HFFc6 (cell line): Measurements from ENCODE around the gene RPS6KC1. TPM values are rescaled to one million over a fixed set of nuclear protein-coding genes. Genes with fewer than 3 reads are reported as not detected.

Source experiments
- DNase-seq: peaks from one replicate; pipeline ENCODE4 v3.0.0-alpha.2; 2018
- H3K27ac Mint-ChIP-seq: 2 replicates; pipeline ENCODE4 v1.8.0; 2020; ENCODE audit warnings: mild to moderate bottlenecking, mixed read lengths
- H3K27me3 Mint-ChIP-seq: 2 replicates; pipeline ENCODE4 v1.8.0; 2021; ENCODE audit warnings: mild to moderate bottlenecking, moderate library complexity, mixed read lengths; ENCODE audit not compliant: insufficient read depth
- H3K36me3 Mint-ChIP-seq: 2 replicates; pipeline ENCODE4 v1.8.0; 2021; ENCODE audit warnings: low read depth, mixed read lengths
- H3K4me1 Mint-ChIP-seq: 2 replicates; pipeline ENCODE4 v1.8.0; 2020; ENCODE audit warnings: low read depth, mixed read lengths
- H3K4me3 Mint-ChIP-seq: 2 replicates; pipeline ENCODE4 v1.8.0; 2020; ENCODE audit warnings: mild to moderate bottlenecking, moderate library complexity, mixed read lengths
- H3K9me3 Mint-ChIP-seq: 2 replicates; pipeline ENCODE4 v1.8.0; 2020; ENCODE audit warnings: mild to moderate bottlenecking, mixed read lengths
- total RNA-seq, 6 experiments: library from RNA; stranded (reverse); fragmentation: NEBNext Ultra II Directional; extraction: Animal tissue kit (Norgen Biotek cat#: 25700); gene quantifications; 2 replicates in 1 of 6; 3 replicates in 5 of 6; pipeline ENCODE4 v1.2.3, GENCODE V29; 2021
- TF ChIP-seq, protein P1 (sequence below): fragments of 200-600 bp; sonication (generic); IDR thresholded peaks from 2 replicates; pipeline ENCODE4 v1.5.0; 2021; ENCODE audit warnings: antibody characterized with exemption, mild to moderate bottlenecking

RPS6KC1 gene
- total RNA-seq, 6 experiments from 2014 or later: 15.6 to 18.3 (median 17.3) TPM

DNA sequence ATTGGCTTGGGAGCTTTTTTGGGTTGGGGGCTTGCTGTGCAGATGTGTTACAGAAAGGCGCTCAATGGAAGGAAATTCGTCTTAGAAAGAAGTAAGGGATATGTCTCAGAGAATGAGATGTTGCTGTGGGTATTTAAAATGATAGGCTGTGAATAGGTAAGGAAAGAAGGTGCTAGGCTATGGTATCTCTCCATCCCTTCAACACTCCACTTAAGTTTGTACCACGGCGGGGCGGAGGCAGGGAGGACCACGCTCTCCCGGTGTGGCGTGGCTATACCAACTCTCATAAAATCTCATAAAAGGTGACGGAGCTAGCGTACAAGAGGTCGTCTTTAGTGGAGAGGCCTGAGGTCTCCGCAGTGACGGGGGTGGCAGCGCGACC lies 305 bp upstream of the RPS6KC1 start:
- Mint-ChIP-seq H3K27me3 (no peaks in the 10 kb centered on the region; the same call in 1 of the 2 replicates), H3K9me3 (no peaks in the 10 kb centered on the region; the same call in 1 of the 2 replicates), H3K27ac (peak overlapping the region; percentile 85), H3K4me3 (peak overlapping the region; percentile 96), H3K36me3 (peaks cover 10% of the 10 kb centered on the region), H3K4me1 (peaks cover 54% of the 10 kb centered on the region)
- TF ChIP-seq, protein P1, sequence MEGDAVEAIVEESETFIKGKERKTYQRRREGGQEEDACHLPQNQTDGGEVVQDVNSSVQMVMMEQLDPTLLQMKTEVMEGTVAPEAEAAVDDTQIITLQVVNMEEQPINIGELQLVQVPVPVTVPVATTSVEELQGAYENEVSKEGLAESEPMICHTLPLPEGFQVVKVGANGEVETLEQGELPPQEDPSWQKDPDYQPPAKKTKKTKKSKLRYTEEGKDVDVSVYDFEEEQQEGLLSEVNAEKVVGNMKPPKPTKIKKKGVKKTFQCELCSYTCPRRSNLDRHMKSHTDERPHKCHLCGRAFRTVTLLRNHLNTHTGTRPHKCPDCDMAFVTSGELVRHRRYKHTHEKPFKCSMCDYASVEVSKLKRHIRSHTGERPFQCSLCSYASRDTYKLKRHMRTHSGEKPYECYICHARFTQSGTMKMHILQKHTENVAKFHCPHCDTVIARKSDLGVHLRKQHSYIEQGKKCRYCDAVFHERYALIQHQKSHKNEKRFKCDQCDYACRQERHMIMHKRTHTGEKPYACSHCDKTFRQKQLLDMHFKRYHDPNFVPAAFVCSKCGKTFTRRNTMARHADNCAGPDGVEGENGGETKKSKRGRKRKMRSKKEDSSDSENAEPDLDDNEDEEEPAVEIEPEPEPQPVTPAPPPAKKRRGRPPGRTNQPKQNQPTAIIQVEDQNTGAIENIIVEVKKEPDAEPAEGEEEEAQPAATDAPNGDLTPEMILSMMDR: no peak
- no peak for DNase-seq

DNA sequence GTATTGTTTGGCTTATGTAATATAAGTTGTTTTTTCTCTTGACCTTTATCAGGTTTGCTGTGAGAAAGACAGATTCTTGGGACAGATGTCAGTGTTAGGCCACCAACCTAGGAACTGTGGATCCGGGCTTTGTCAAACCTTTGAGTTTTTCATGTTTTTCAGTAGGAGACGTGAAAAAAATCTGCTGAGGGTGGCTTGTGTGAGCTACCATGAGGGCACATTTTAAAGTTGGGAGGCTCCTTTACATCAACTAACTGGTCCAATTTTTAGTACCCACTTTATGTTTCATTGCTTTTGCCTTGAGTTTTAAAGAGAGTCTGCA lies 801 bp downstream of the RPS6KC1 start:
- no peaks in the 10 kb centered on the region; the same call in 1 of the 2 replicates for H3K9me3 Mint-ChIP-seq
- H3K4me1 Mint-ChIP-seq: peaks cover 57% of the 10 kb centered on the region
- H3K36me3 Mint-ChIP-seq: peaks cover 10% of the 10 kb centered on the region
- TF ChIP-seq, protein P1: no peak
- DNase-seq: no peak
- no peaks in the 10 kb centered on the region; the same call in 1 of the 2 replicates for H3K27me3 Mint-ChIP-seq
- peak overlapping the region; percentile 85 for H3K27ac Mint-ChIP-seq
- peak overlapping the region; percentile 96 for H3K4me3 Mint-ChIP-seq

DNA sequence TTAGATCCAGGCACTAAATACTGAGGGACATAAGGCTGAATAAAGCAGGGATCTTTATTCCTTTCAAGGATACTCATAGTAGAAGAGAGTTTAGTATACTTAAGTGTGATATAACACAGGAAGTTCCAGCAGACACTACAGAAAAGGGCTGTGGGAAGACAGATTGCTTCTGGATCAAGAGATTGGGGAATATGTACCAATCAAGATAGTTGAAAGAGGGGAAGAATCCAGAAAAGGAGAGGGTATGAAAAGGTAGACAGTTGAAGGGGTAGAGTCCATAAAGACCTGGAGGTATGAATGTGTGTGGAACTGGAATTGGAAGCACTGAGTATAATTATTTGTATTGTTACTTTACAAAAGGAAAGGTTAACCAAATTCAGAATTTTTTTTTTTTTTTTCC lies 2.4 kb downstream of the RPS6KC1 start:
- TF ChIP-seq, protein P1: no peak
- H3K4me3 Mint-ChIP-seq: no peak overlapping the region
- H3K27me3 Mint-ChIP-seq: no peaks in the 10 kb centered on the region

DNA sequence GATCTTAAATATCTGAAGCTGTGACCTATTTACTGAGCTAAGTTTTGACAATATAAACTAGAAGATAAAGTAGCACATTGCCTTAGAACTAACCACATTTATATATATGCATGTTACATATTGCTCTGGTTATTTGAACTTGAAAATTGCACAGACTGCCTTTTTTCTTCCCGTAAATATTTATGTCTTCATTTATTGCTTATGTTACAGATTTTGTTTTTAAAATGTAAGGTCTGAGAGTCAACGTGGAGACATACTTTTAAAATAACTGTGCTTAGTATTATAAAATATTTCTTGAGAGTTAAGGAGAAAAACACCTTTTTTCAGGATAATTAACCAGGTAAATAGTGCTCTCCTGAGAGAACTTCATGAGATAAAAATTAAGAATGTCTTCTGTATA lies 3.1 kb downstream of the RPS6KC1 start:
- DNase-seq: no peak
- H3K27me3 Mint-ChIP-seq: no peaks in the 10 kb centered on the region
- TF ChIP-seq, protein P1: no peak

More for the DNA sequence above, 2.4 kb downstream of the RPS6KC1 start:
- H3K4me1 Mint-ChIP-seq: peaks cover 52% of the 10 kb centered on the region
- DNase-seq: no peak
- H3K36me3 Mint-ChIP-seq: peaks cover 10% of the 10 kb centered on the region
- H3K9me3 Mint-ChIP-seq: no peaks in the 10 kb centered on the region; the same call in 1 of the 2 replicates
- H3K27ac Mint-ChIP-seq: peak overlapping the region; percentile 14; the same call in 1 of the 2 replicates

DNA sequence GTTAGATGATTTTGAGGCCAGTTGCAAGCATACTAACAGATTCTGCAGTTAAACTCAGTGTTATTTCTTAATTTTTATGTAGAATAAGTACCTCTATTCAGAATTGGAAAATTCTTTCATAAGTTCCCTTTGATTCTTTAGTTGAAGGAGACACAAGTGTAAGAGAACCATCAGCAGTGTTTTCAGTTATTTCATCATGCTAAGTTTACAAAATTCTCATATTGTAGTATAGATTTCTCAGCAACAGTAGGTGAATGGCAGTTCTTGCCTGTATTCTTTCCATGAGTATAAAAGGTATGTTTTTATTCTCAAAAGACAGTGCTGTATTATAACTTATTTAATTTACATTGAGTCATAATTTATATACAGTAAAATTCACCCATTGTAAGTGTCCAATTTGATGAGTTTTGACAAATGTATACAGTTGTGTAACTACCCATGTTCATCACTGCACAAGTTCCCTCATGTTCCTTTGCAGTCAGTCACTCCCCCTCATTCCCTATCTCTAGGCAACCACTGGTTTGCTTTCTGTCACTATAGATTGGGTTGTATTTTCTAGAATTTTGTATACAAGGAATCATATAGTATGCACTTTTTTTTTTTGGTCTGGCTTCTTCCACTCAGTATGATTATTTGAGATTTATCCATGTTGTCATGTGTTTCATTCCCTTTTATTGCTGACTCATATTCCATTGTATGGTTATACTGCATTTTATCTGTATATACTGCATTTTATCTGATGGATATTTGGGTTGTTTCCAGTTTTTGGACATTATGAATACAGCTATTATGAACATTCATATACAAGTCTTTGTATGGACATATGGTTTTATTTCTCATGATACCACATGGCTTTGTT lies 3.9 kb downstream of the RPS6KC1 start:
- TF ChIP-seq, protein P1: no peak
- no peaks in the 10 kb centered on the region for H3K27me3 Mint-ChIP-seq
- DNase-seq: no peak
- no peak overlapping the region for H3K4me3 Mint-ChIP-seq
- H3K27ac Mint-ChIP-seq: peak overlapping the region; percentile 33; the same call in 1 of the 2 replicates
- no peaks in the 10 kb centered on the region; the same call in 1 of the 2 replicates for H3K9me3 Mint-ChIP-seq
- H3K4me1 Mint-ChIP-seq: peaks cover 42% of the 10 kb centered on the region
- H3K36me3 Mint-ChIP-seq: peaks cover 15% of the 10 kb centered on the region

More for the DNA sequence above, 3.1 kb downstream of the RPS6KC1 start:
- Mint-ChIP-seq H3K4me1 (peaks cover 45% of the 10 kb centered on the region), H3K36me3 (peaks cover 13% of the 10 kb centered on the region), H3K4me3 (no peak overlapping the region), H3K9me3 (no peaks in the 10 kb centered on the region; the same call in 1 of the 2 replicates), H3K27ac (no peak overlapping the region)
